Lower leg skin (tissue), 3 donors: ENCODE data around the gene SYNGAP1.

ENCODE experiments used
- POLR2A ChIP-seq, 2 donors: fragments of 450-650 bp; IDR thresholded peaks; one replicate each; pipeline ENCODE4 v1.6.1; 2016 to 2017; ENCODE audit warnings: antibody characterized with exemption in 2 of 2, mild to moderate bottlenecking in 1 of 2, moderate library complexity in 1 of 2
- TF ChIP-seq, protein P1 (sequence below), 3 donors: fragments of 450-650 bp; IDR thresholded peaks; one replicate each; pipeline ENCODE4 v1.5.1; 2016; ENCODE audit warnings: antibody characterized with exemption in 3 of 3, mild to moderate bottlenecking in 3 of 3, moderate library complexity in 2 of 3

DNA sequence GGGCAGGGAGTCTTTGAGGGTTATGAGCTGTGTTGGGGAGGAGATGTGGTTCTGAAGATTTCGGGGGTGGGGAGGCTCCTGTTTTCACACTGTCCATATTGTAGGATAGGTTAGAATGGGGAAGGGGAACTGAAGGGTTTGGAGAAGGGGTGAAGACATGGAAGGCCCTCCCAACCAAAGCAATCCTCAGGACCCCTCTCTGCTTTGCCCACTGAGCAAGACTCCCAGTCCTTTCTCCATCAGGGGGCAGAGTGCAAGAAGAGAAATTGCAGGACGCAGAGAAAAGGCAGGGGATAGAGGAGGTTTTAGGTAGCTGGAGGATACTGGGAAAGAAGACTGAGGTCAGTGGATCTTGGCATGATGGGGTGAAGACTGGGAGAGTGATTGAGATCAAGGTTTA, 3.9 kb downstream of the SYNGAP1 start:
- TF ChIP-seq, protein P1, sequence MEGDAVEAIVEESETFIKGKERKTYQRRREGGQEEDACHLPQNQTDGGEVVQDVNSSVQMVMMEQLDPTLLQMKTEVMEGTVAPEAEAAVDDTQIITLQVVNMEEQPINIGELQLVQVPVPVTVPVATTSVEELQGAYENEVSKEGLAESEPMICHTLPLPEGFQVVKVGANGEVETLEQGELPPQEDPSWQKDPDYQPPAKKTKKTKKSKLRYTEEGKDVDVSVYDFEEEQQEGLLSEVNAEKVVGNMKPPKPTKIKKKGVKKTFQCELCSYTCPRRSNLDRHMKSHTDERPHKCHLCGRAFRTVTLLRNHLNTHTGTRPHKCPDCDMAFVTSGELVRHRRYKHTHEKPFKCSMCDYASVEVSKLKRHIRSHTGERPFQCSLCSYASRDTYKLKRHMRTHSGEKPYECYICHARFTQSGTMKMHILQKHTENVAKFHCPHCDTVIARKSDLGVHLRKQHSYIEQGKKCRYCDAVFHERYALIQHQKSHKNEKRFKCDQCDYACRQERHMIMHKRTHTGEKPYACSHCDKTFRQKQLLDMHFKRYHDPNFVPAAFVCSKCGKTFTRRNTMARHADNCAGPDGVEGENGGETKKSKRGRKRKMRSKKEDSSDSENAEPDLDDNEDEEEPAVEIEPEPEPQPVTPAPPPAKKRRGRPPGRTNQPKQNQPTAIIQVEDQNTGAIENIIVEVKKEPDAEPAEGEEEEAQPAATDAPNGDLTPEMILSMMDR (IDR thresholded peaks at IDR 0.05): no peak
- no peak for TF ChIP-seq POLR2A (IDR thresholded peaks at IDR 0.05)
